GM19035 (cell line): Measurements from ENCODE around the gene NBPF10.
"Not testable (repeated sequence)": the region's sequence is repeated elsewhere in the genome, so short reads cannot be mapped to it uniquely, and the experiment has no call there.

Source experiments
- ATAC-seq: cut with Tn5 transposase; IDR thresholded peaks from one replicate; pipeline ENCODE4 v1.9.1; 2021; ENCODE audit not compliant: unreplicated experiment

Gene NBPF10, protein sequence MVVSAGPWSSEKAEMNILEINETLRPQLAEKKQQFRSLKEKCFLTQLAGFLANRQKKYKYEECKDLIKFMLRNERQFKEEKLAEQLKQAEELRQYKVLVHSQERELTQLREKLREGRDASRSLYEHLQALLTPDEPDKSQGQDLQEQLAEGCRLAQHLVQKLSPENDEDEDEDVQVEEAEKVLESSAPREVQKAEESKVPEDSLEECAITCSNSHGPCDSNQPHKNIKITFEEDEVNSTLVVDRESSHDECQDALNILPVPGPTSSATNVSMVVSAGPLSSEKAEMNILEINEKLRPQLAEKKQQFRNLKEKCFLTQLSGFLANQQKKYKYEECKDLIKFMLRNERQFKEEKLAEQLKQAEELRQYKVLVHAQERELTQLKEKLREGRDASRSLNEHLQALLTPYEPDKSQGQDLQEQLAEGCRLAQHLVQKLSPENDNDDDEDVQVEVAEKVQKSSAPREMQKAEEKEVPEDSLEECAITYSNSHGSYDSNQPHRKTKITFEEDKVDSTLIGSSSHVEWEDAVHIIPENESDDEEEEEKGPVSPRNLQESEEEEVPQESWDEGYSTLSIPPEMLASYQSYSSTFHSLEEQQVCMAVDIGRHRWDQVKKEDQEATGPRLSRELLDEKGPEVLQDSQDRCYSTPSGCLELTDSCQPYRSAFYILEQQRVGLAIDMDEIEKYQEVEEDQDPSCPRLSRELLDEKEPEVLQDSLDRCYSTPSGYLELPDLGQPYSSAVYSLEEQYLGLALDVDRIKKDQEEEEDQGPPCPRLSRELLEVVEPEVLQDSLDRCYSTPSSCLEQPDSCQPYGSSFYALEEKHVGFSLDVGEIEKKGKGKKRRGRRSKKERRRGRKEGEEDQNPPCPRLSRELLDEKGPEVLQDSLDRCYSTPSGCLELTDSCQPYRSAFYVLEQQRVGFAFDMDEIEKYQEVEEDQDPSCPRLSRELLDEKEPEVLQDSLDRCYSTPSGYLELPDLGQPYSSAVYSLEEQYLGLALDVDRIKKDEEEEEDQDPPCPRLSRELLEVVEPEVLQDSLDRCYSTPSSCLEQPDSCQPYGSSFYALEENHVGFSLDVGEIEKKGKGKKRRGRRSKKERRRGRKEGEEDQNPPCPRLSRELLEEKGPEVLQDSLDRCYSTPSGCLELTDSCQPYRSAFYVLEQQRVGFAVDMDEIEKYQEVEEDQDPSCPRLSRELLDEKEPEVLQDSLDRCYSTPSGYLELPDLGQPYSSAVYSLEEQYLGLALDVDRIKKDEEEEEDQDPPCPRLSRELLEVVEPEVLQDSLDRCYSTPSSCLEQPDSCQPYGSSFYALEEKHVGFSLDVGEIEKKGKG (N-terminal part only)

DNA sequence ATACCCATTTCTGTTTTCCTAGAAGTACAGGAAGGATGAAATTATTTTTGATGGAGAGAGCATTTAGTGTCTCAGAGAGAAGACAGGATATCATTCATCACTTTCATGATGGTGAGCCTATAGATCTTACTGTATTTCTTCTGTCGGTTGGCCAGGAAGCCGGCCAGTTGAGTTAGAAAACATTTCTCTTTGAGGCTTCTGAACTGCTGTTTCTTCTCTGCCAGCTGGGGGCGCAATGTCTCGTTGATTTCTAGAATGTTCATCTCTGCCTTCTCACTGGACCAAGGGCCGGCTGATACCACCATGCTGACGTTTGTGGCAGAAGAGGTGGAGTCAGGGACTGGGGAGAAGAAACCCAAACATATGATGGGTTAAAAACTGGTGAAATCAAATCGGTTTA is at the start of gene NBPF10:
NBPF10 (minus strand) TSS at position 340 of the 400 bp plus-strand sequence; CDS start at position 305, 35 bp downstream.
- ATAC-seq: not testable (repeated sequence)

DNA sequence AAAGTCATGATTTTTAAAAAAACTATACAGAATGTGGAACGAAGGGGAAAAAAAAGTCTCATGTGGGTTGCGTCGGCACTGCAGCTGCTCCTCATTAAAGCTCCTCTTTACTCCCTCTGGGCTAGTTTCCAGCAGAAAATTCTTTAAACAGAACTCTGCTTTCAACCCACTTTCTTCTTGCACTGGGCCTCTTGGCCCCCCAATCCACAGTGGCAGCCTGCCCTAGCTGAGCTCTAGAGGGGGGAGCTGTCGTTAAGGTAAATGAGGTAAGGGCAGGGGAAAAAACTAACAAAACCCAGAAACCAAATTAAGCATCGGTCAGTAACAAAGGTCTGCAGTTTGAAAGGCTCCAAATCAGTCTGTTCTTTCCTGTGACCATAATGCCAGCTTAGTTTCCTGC is 29.9 kb upstream of the NBPF10 start:
- not testable (repeated sequence) for ATAC-seq

DNA sequence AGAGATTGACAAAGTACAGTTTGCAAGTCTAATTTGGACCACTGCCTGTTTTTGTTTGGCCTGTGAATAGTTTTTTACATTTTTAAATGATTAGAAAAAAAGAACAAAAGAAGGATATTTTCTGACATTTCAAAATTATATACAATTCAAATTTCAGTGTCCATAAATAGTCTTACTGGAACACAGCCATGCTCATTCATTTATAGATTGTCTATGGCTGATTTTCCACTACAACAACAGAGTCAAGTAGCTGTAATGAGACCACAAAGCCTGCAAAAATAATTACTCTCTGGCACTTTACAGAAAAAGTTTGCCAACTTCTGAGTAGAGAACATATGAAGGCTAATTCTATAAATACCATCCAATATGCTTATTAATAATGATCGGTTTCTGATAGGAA is 23.1 kb upstream of the NBPF10 start:
- not testable (repeated sequence) for ATAC-seq

DNA sequence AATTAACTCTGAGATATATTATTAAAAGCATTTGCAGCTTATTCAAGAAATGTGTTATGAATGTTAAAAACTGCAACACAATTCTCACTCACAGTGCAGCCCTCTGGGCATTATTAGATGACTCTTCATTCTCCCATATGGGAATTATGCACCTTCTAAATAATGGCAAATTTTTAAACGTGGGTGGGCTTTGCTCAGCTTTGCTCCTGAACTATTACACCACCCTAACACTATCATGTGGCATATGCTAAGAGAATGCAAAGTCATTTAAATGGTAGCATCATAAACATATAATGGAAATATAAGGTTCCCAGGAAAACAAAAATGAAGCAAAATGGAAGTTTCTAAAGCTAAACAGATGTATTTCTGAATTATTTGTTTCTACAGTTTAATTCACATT is 22.7 kb upstream of the NBPF10 start:
- ATAC-seq: not testable (repeated sequence)
